ENCODE data around the gene CAPS2. TPM values are rescaled to one million over a fixed set of nuclear protein-coding genes. Genes with fewer than 3 reads are reported as not detected.

Gene CAPS2
- total RNA-seq, 4 donors from 2014 or later: 1.4 to 7.4 (median 5.1) TPM

DNA sequence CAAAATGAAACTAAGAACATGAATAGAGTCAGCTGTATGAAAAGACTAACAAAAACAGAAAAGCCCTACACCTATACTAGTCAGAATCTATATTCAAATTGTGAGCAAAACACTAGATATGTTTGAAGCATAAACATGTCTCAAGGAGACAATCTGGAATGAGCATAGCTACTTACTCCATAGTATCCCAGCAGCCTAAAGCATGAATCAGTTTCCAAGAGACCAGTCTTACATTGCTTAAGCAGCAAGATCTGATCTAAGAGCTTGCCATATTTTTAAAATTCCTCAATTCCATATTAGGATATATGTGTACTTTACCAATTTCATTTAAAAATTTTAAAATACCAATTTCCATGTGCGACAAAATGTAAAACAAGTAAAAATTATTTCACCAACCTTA, 7.7 kb downstream of the CAPS2 start:
- no peak for DNase-seq (ENCODE audit: low spot score in 2 of 2)
- intact Hi-C loops (cut with DNase I; ENCODE audit: low total_unique reads): no loop called here
- no peak for TF ChIP-seq POLR2A (IDR thresholded peaks at IDR 0.05)
- no peak for TF ChIP-seq CTCF (IDR thresholded peaks at IDR 0.05)
- H3K4me3 ChIP-seq (ENCODE audit: low read depth, poor library complexity, severe bottlenecking): no peak overlapping the region
- 0 to 1% methylated on average over 1 of the region's 1 CpG for WGBS, 2 donors

DNA sequence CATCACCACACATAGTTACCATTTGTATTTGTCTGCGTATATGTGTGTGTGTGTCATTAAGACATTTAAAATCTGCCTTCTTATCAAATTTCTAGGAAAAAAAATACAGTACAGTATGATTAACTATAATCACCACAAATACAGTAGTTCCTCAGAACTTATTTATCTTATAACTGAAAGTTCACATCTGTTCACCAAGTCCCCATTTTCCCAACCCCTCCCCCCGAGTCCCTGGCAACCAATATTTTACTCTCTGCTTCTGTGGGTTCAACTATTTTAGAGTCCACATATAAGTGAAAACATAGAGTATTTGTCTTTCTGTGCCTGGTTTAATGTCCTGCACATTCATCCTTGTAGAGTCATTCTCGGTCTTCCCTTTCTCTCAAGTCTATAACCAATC, 12.3 kb downstream of the CAPS2 start:
- no peak overlapping the region for H3K4me3 ChIP-seq (ENCODE audit: low read depth, poor library complexity, severe bottlenecking)
- WGBS, 2 donors: 89% methylated on average over 3 of the region's 3 CpGs
- no peak for DNase-seq (ENCODE audit: low spot score in 2 of 2)
- TF ChIP-seq POLR2A (IDR thresholded peaks at IDR 0.05) (no peak), CTCF (IDR thresholded peaks at IDR 0.05) (no peak)
- intact Hi-C loops (cut with DNase I; ENCODE audit: low total_unique reads): no loop called here

DNA sequence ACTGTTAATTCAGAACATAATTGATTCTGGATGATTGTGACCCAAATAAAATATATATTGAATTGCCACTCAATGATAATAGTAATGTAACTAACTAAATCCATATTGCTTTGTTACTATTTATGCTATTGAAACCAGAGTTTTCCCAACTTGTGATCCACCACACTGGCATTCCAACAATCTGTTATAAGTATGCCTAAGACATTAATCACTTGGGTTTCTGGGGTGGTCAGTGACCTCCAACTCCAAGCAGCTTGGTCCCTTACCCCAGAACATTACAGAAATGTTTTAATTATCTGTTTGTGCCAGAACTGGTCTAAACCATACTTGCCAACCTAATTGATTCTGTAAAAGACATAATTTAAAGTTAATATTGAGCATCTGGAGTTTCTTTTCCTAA, 14.6 kb downstream of the CAPS2 start:
- TF ChIP-seq CTCF (IDR thresholded peaks at IDR 0.05): no peak
- TF ChIP-seq POLR2A (IDR thresholded peaks at IDR 0.05): no peak
- intact Hi-C loops (cut with DNase I; ENCODE audit: low total_unique reads): no loop called here
- no peak overlapping the region for H3K4me3 ChIP-seq (ENCODE audit: low read depth, poor library complexity, severe bottlenecking)
- no peak for DNase-seq (ENCODE audit: low spot score in 2 of 2)

- 76 to 81% methylated on average over 3 of the region's 3 CpGs for WGBS, 2 donors
- no peak for TF ChIP-seq POLR2A (IDR thresholded peaks at IDR 0.05)
- no peak for TF ChIP-seq CTCF (IDR thresholded peaks at IDR 0.05)
- DNase-seq (ENCODE audit: low spot score in 2 of 2): no peak
- no peak overlapping the region for H3K4me3 ChIP-seq (ENCODE audit: low read depth, poor library complexity, severe bottlenecking)
- intact Hi-C loops (cut with DNase I; ENCODE audit: low total_unique reads): no loop called here
These were observed 18.8 kb downstream of the CAPS2 start for GRCh38 chr12:75311369-75311768.

DNA sequence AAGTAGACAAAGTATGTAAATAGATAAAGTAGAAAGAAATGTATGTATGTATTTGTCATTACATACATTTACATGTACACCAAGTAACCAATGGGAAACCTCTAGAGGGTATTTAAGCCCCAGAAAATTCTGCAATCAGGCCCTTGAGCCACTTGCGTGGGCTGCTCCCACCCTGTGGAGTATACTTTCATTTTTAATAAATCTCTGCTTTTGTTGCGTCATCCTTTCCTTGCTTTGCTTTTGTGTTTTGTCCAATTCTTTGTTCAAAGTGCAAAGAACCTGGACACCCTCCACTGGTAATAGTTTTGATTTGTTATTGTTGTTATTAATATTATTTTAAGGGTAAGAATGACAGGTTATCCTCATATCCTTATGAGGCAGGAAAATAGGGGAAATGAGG, 21.8 kb downstream of the CAPS2 start:
- no peak for DNase-seq (ENCODE audit: low spot score in 2 of 2)
- no peak overlapping the region for H3K4me3 ChIP-seq (ENCODE audit: low read depth, poor library complexity, severe bottlenecking)
- WGBS, 2 donors: 85 to 87% methylated on average over 2 of the region's 2 CpGs
- intact Hi-C loops (cut with DNase I; ENCODE audit: low total_unique reads): no loop called here
- no peak for TF ChIP-seq POLR2A (IDR thresholded peaks at IDR 0.05)
- TF ChIP-seq CTCF (IDR thresholded peaks at IDR 0.05): no peak
